Epithelial cell of esophagus (primary cell): ENCODE results near the gene NT5C.
A peak's percentile ranks its signal among the peaks of the same experiment; 100 is the strongest.
"Not testable (repeated sequence)": the region's sequence is repeated elsewhere in the genome, so short reads cannot be mapped to it uniquely, and the experiment has no call there.

Source experiments
- DNase-seq: peaks from one replicate; pipeline ENCODE4 v3.0.0; 2010; ENCODE audit warnings: low read depth
- H3K4me3 ChIP-seq: 2 replicates; pipeline ENCODE4 v1.5.1; 2011; ENCODE audit warnings: mild to moderate bottlenecking, low read length, control low read depth
- CTCF ChIP-seq: IDR thresholded peaks from 2 replicates; pipeline ENCODE4 v1.5.1; 2011; ENCODE audit warnings: low read depth, mild to moderate bottlenecking, low read length, control low read depth, inconsistent platforms; ENCODE audit not compliant: insufficient read depth; ENCODE audit errors: missing control alignments

Gene NT5C

GRCh38 chr17:75131278-75132017 is at the start of gene NT5C:
Gene NT5C, minus strand, starts transcription at chr17:75131742. Its CDS starts 35 bp downstream, at chr17:75131707.
- peak; percentile 16 for TF ChIP-seq CTCF
- H3K4me3 ChIP-seq, result peak within 1 kb of the TSS; percentile 76
- peak; percentile 62 for DNase-seq

DNA sequence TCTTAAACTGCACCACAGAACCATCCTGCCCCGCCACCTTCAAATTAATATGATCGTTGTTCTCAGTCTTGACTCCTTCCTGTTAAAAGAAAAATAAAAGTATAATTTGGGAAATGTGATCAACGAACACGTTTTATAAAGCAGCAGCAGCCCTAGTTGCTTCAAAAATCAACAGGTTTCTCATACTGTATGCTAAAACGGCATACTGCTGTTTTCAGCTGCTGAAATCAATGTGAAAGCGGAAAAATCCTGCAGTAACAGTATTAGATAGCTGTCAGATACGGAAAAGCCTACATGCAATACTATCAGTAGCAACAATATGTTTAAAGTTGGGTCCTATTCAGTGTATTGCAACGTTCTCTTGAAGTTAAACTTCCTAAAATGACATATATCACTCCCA is 49.6 kb upstream of the NT5C start:
- no peak for TF ChIP-seq CTCF
- no peak for DNase-seq
- H3K4me3 ChIP-seq, result peak overlapping the region; percentile 96

- TF ChIP-seq CTCF, result no peak
- H3K4me3 ChIP-seq, result no peak overlapping the region
- DNase-seq, result no peak
Measured at GRCh38 chr17:75178453-75178852, 46.9 kb upstream of the NT5C start.

GRCh38 chr17:75176625-75177024 is 45.1 kb upstream of the NT5C start:
- H3K4me3 ChIP-seq, result no peak overlapping the region
- no peak for TF ChIP-seq CTCF
- DNase-seq, result no peak

GRCh38 chr17:75174996-75175395 is 43.5 kb upstream of the NT5C start:
- no peak for DNase-seq
- no peak for TF ChIP-seq CTCF

DNA sequence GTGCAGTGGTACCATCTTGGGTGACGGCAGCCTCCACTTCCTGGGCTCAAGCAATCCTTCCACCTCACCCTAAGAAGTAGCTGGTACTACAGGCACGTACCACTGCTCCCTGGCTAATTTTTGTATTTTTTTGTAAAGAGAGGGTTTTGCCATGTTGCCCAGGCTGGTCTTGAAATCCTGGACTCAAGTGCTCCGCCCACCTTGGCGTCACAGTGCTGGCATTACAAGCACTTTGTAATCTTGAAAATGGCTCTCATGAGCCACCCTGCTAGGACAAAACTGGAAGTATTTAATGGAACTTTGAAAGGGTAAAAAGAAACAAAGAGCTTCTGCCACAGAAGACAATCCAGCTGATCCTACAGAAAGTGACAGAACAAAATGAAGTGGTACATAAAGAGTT is 42.0 kb upstream of the NT5C start:
- no peak for DNase-seq
- H3K4me3 ChIP-seq, result no peak overlapping the region
- no peak for TF ChIP-seq CTCF

More at GRCh38 chr17:75174996-75175395, 43.5 kb upstream of the NT5C start:
- H3K4me3 ChIP-seq, result no peak overlapping the region

DNA sequence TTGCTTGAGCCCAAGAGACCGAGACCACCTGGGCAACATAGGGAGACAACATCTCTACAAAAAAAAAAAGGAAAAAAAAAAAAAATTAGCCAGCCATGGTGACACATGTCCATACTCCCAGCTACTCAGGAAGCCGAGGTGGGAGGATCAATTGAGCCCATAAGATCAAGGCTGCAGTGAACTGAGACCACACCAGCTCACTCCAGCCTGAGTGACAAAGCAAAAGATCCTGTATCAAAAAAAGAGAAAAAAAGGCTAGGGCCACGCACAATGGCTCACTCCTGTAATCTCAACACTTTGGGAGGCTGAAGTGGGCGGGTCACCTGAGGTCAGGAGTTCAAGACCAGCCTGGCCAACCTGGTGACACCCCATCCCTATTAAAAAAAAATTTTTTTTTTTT is 37.5 kb upstream of the NT5C start:
- TF ChIP-seq CTCF, result no peak
- DNase-seq, result no peak
- H3K4me3 ChIP-seq, result no peak overlapping the region

DNA sequence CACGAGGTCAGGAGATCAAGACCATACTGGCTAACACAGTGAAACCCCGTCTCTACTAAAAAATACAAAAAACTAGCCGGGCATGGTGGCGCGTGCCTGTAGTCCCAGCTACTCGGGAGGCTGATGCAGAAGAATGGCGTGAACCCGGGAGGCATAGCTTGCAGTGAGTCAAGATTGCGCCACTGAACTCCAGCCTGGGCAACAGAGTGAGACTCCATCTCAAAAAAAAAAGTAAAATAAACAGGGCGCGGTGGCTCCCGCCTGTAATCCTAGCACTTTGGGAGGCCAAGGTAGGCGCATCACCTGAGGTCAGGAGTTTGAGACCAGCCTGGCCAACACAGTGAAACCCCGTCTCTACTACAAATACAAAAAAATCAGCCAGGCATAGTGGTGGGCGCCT is 33.1 kb upstream of the NT5C start:
- not testable (repeated sequence) for DNase-seq

More for the DNA sequence above, 33.1 kb upstream of the NT5C start:
- not testable (repeated sequence) for H3K4me3 ChIP-seq
